GM23248 (cell line): Measurements from ENCODE around the gene GATAD2A.

Experiments
- EZH2 ChIP-seq: fragments of 200-600 bp; sonication (generic); IDR thresholded peaks from 2 replicates; pipeline ENCODE4 v1.6.1; 2018; ENCODE audit warnings: antibody characterized with exemption, mild to moderate bottlenecking; ENCODE audit not compliant: insufficient read depth, poor library complexity, severe bottlenecking
- EZH2phosphoT487 ChIP-seq: fragments of 200-600 bp; sonication (generic); IDR thresholded peaks from 2 replicates; pipeline ENCODE4 v1.6.1; 2018; ENCODE audit warnings: antibody characterized with exemption, moderate library complexity, mild to moderate bottlenecking, low read depth; ENCODE audit not compliant: insufficient read depth

- no peak for TF ChIP-seq EZH2
- TF ChIP-seq EZH2phosphoT487: no peak
Observed at GRCh38 chr19:19372656-19373416, 32.6 kb upstream of the GATAD2A start.
